ENCODE measurements around the gene PHF3. TPM values are rescaled to one million over a fixed set of nuclear protein-coding genes. Genes with fewer than 3 reads are reported as not detected.

PHF3 gene
- total RNA-seq, 1 donor from 2014 or later: 33.4 TPM

- H3K4me1 Mint-ChIP-seq (ENCODE audit: low read depth, unreplicated experiment): peaks cover 7% of the 10 kb centered on the region
- DNase-seq (ENCODE audit: low read depth) (peak; percentile 71), FAIRE-seq (no peak)
- H3K9me3 Mint-ChIP-seq (ENCODE audit: unreplicated experiment): no peaks in the 10 kb centered on the region
- Histone ChIP-seq H3K4me3 (ENCODE audit: insufficient read depth, low read depth, low read length) (no peak overlapping the region), H3K27me3 (ENCODE audit: insufficient read depth, low read length) (no peaks in the 10 kb centered on the region), H3K27ac (ENCODE audit: low read depth, low read length) (no peak overlapping the region), H4K20me1 (ENCODE audit: insufficient read depth, low read length) (peaks cover 60% of the 10 kb centered on the region), H3K36me3 (ENCODE audit: insufficient read depth, low read length) (no peaks in the 10 kb centered on the region), H3K4me1 (ENCODE audit: insufficient read depth, low read length) (peaks cover 6% of the 10 kb centered on the region), H3K9me3 (ENCODE audit: insufficient read depth, low read depth, low read length) (no peaks in the 10 kb centered on the region), H3K79me2 (ENCODE audit: insufficient read depth, low read length) (peaks cover 97% of the 10 kb centered on the region), H2AFZ (ENCODE audit: low read depth, low read length) (no peak overlapping the region), H3K9ac (ENCODE audit: low read length) (no peak overlapping the region), H3K4me2 (ENCODE audit: low read length) (no peak overlapping the region)
- H3K36me3 Mint-ChIP-seq (ENCODE audit: low read depth, unreplicated experiment): no peaks in the 10 kb centered on the region
- no peaks in the 10 kb centered on the region for H3K27me3 Mint-ChIP-seq (ENCODE audit: low read depth, unreplicated experiment)
- no peak overlapping the region for H3K4me3 Mint-ChIP-seq (ENCODE audit: unreplicated experiment)
- TF ChIP-seq EZH2 (IDR thresholded peaks at IDR 0.05; ENCODE audit: insufficient read depth, low read length) (no peak), CTCF (IDR thresholded peaks at IDR 0.05; ENCODE audit: insufficient read depth, low read depth, low read length) (no peak)
- no peak overlapping the region for H3K27ac Mint-ChIP-seq (ENCODE audit: unreplicated experiment)
Measured at GRCh38 chr6:63644668-63645326, 9.2 kb downstream of the PHF3 start.

GRCh38 chr6:63649269-63649668 is 13.7 kb downstream of the PHF3 start:
- Mint-ChIP-seq H3K4me1 (ENCODE audit: low read depth, unreplicated experiment) (peaks cover 2% of the 10 kb centered on the region), H3K36me3 (ENCODE audit: low read depth, unreplicated experiment) (no peaks in the 10 kb centered on the region), H3K27me3 (ENCODE audit: low read depth, unreplicated experiment) (no peaks in the 10 kb centered on the region), H3K9me3 (ENCODE audit: unreplicated experiment) (peaks cover 2% of the 10 kb centered on the region), H3K4me3 (ENCODE audit: unreplicated experiment) (no peak overlapping the region), H3K27ac (ENCODE audit: unreplicated experiment) (no peak overlapping the region)
- TF ChIP-seq CTCF (IDR thresholded peaks at IDR 0.05; ENCODE audit: insufficient read depth, low read depth, low read length): no peak
- TF ChIP-seq EZH2 (IDR thresholded peaks at IDR 0.05; ENCODE audit: insufficient read depth, low read length): no peak
- Histone ChIP-seq H3K4me3 (ENCODE audit: insufficient read depth, low read depth, low read length) (no peak overlapping the region), H3K9me3 (ENCODE audit: insufficient read depth, low read depth, low read length) (no peaks in the 10 kb centered on the region), H3K27ac (ENCODE audit: low read depth, low read length) (no peak overlapping the region), H3K9ac (ENCODE audit: low read length) (no peak overlapping the region), H3K4me1 (ENCODE audit: insufficient read depth, low read length) (no peaks in the 10 kb centered on the region), H4K20me1 (ENCODE audit: insufficient read depth, low read length) (peaks cover 62% of the 10 kb centered on the region), H3K79me2 (ENCODE audit: insufficient read depth, low read length) (peaks cover 97% of the 10 kb centered on the region), H3K4me2 (ENCODE audit: low read length) (no peak overlapping the region), H3K36me3 (ENCODE audit: insufficient read depth, low read length) (no peaks in the 10 kb centered on the region), H3K27me3 (ENCODE audit: insufficient read depth, low read length) (no peaks in the 10 kb centered on the region), H2AFZ (ENCODE audit: low read depth, low read length) (no peak overlapping the region)
- FAIRE-seq (no peak), DNase-seq (ENCODE audit: low read depth) (no peak)

- no peak overlapping the region for H3K4me3 Mint-ChIP-seq (ENCODE audit: unreplicated experiment)
- H3K4me2 ChIP-seq (ENCODE audit: low read length): no peak overlapping the region
- no peaks in the 10 kb centered on the region for H3K36me3 Mint-ChIP-seq (ENCODE audit: low read depth, unreplicated experiment)
- H3K4me1 Mint-ChIP-seq (ENCODE audit: low read depth, unreplicated experiment): peaks cover 2% of the 10 kb centered on the region
- no peak overlapping the region for H3K27ac ChIP-seq (ENCODE audit: low read depth, low read length)
- H3K9me3 ChIP-seq (ENCODE audit: insufficient read depth, low read depth, low read length): no peaks in the 10 kb centered on the region
- H3K79me2 ChIP-seq (ENCODE audit: insufficient read depth, low read length): peaks cover 97% of the 10 kb centered on the region
- DNase-seq (ENCODE audit: low read depth) (no peak), FAIRE-seq (no peak)
- no peak overlapping the region for H3K9ac ChIP-seq (ENCODE audit: low read length)
- no peak overlapping the region for H3K4me3 ChIP-seq (ENCODE audit: insufficient read depth, low read depth, low read length)
- H2AFZ ChIP-seq (ENCODE audit: low read depth, low read length): no peak overlapping the region
- peaks cover 2% of the 10 kb centered on the region for H3K9me3 Mint-ChIP-seq (ENCODE audit: unreplicated experiment)
- no peaks in the 10 kb centered on the region for H3K4me1 ChIP-seq (ENCODE audit: insufficient read depth, low read length)
- H3K27ac Mint-ChIP-seq (ENCODE audit: unreplicated experiment): no peak overlapping the region
- TF ChIP-seq CTCF (IDR thresholded peaks at IDR 0.05; ENCODE audit: insufficient read depth, low read depth, low read length): no peak
- no peaks in the 10 kb centered on the region for H3K36me3 ChIP-seq (ENCODE audit: insufficient read depth, low read length)
- H3K27me3 Mint-ChIP-seq (ENCODE audit: low read depth, unreplicated experiment): no peaks in the 10 kb centered on the region
- no peaks in the 10 kb centered on the region for H3K27me3 ChIP-seq (ENCODE audit: insufficient read depth, low read length)
- H4K20me1 ChIP-seq (ENCODE audit: insufficient read depth, low read length): peaks cover 61% of the 10 kb centered on the region
Measured at GRCh38 chr6:63649847-63650265, 14.3 kb downstream of the PHF3 start.

Measured in astrocyte (in vitro differentiated cells and primary cell).